ENCODE results near the gene HCRTR2. TPM values are rescaled to one million over a fixed set of nuclear protein-coding genes. Genes with fewer than 3 reads are reported as not detected.

The HCRTR2 gene
- total RNA-seq (2014; rRNA removed) (not detected in 2 replicates), Bru-seq, nascent RNA (not detected), BruChase-seq, experiment 1, labeled RNA remaining after a 6-hour chase (not detected), BruChase-seq, experiment 2, labeled RNA remaining after a 2-hour chase (percentile 1 among the genes with signal in this experiment)
- long read RNA-seq = 0 reads

- H3K4me3 ChIP-seq (ENCODE audit: low read length) = no peak within 1 kb of the TSS
- no peaks in the 10 kb centered on the region for H3F3A ChIP-seq (ENCODE audit: low read length, unreplicated experiment)
- CTCF ChIA-PET = no interaction called here
Observed at GRCh38 chr6:55174211-55175026, at the start of gene HCRTR2. HCRTR2 (plus strand) TSS chr6:55174515; CDS start chr6:55174588, 73 bp downstream.

GRCh38 chr6:55130806-55131324 lies 43.5 kb upstream of the HCRTR2 start:
- POLR2A ChIA-PET (ENCODE audit: unreplicated experiment) = no interaction called here
- no peaks in the 10 kb centered on the region for H3K9me3 ChIP-seq (ENCODE audit: low read length)
- CTCF ChIA-PET = interaction anchor here (0.6 kb wide), 1 partner anchor 11 kb away, joined by 8 read pairs; no protein-coding TSS in a partner anchor
- BruUV-seq (replicated peaks) = no TSS peak
- H3K9me2 ChIP-seq (replicated peaks; ENCODE audit: low read length) = no peaks in the 10 kb centered on the region
- H2AFZ ChIP-seq (ENCODE audit: low read length) = no peak overlapping the region
- no peak overlapping the region for H3K4me2 ChIP-seq (ENCODE audit: low read length)
- no peaks in the 10 kb centered on the region for H3K79me2 ChIP-seq (ENCODE audit: low read length)
- no peak overlapping the region for H3K27ac ChIP-seq (ENCODE audit: low read length)
- no peaks in the 10 kb centered on the region for H3F3A ChIP-seq (ENCODE audit: low read length, unreplicated experiment)
- DNase-seq = no peak
- H3K36me3 ChIP-seq (ENCODE audit: low read depth, low read length) = no peaks in the 10 kb centered on the region
- H3K9ac ChIP-seq (ENCODE audit: low read length) = no peak overlapping the region
- no peak overlapping the region for H3K4me3 ChIP-seq (ENCODE audit: low read length)
- no peak for ATAC-seq
- intact Hi-C loops (cut with micrococcal nuclease) = no loop called here
- no peak for TF ChIP-seq EZH2 (IDR thresholded peaks at IDR 0.05; ENCODE audit: low read length, unreplicated experiment)
- TF ChIP-seq CTCF (conservative IDR thresholded peaks at IDR 0.05; ENCODE audit: low read depth, low read length) = no peak
- no peak for TF ChIP-seq EZH2phosphoT487 (IDR thresholded peaks at IDR 0.05; ENCODE audit: borderline replicate concordance, low read length)
- H3K27me3 ChIP-seq (ENCODE audit: low read length) = no peaks in the 10 kb centered on the region
- H4K20me1 ChIP-seq (ENCODE audit: low read length) = no peaks in the 10 kb centered on the region
- peaks cover 16% of the 10 kb centered on the region for H3K4me1 ChIP-seq (ENCODE audit: insufficient read depth, low read length)

More at GRCh38 chr6:55174211-55175026, at the start of gene HCRTR2:
- TF ChIP-seq CTCF (conservative IDR thresholded peaks at IDR 0.05; ENCODE audit: low read depth, low read length) (no peak), EZH2phosphoT487 (IDR thresholded peaks at IDR 0.05; ENCODE audit: borderline replicate concordance, low read length) (no peak), EZH2 (IDR thresholded peaks at IDR 0.05; ENCODE audit: low read length, unreplicated experiment) (no peak)
- DNase-seq (no peak), ATAC-seq (no peak)
- Histone ChIP-seq H3K27me3 (ENCODE audit: low read length) (peaks cover 42% of the 10 kb centered on the region), H3K9me2 (replicated peaks; ENCODE audit: low read length) (no peaks in the 10 kb centered on the region), H3K79me2 (ENCODE audit: low read length) (no peaks in the 10 kb centered on the region), H3K27ac (ENCODE audit: low read length) (no peak within 1 kb of the TSS), H4K20me1 (ENCODE audit: low read length) (no peaks in the 10 kb centered on the region), H3K4me1 (ENCODE audit: insufficient read depth, low read length) (no peaks in the 10 kb centered on the region), H3K9me3 (ENCODE audit: low read length) (no peaks in the 10 kb centered on the region), H3K4me2 (ENCODE audit: low read length) (no peak within 1 kb of the TSS), H3K9ac (ENCODE audit: low read length) (no peak within 1 kb of the TSS), H2AFZ (ENCODE audit: low read length) (no peak within 1 kb of the TSS), H3K36me3 (ENCODE audit: low read depth, low read length) (no peaks in the 10 kb centered on the region)
- POLR2A ChIA-PET (ENCODE audit: unreplicated experiment) = no interaction called here
- intact Hi-C loops (cut with micrococcal nuclease) = no loop called here
- no TSS peak for BruUV-seq (replicated peaks)
